Measurements from ENCODE around the gene POU3F1.

POU3F1 gene

GRCh38 chr1:38013227-38013622 lies 33.4 kb downstream of the POU3F1 start:
- H3K9me3 ChIP-seq (ENCODE audit: control insufficient read depth, low read length), result no peaks in the 10 kb centered on the region
- peaks cover 17% of the 10 kb centered on the region for H3K4me1 ChIP-seq (ENCODE audit: control insufficient read depth, insufficient read depth, low read length, poor library complexity, severe bottlenecking)
- peak overlapping the region; percentile 77 for H3K4me3 ChIP-seq (ENCODE audit: extremely low read depth, insufficient read depth, low read length, poor library complexity, severe bottlenecking)
- peaks cover 38% of the 10 kb centered on the region for H3K36me3 ChIP-seq (ENCODE audit: control insufficient read depth, insufficient read depth, low read length)
- peak overlapping the region; percentile 95 for H3K27ac ChIP-seq (ENCODE audit: low read depth, low read length, severe bottlenecking)
- WGBS, 2 experiments (ENCODE audit: insufficient coverage in 2 of 2), result 0% methylated on average over 1 of the region's 4 CpGs; no CpG with 5 or more reads in 1 of the 2 experiments

- Histone ChIP-seq H3K27ac (ENCODE audit: low read depth, low read length, severe bottlenecking) (peak within 1 kb of the TSS; percentile 95), H3K4me1 (ENCODE audit: control insufficient read depth, insufficient read depth, low read length, poor library complexity, severe bottlenecking) (peaks cover 17% of the 10 kb centered on the region), H3K36me3 (ENCODE audit: control insufficient read depth, insufficient read depth, low read length) (peaks cover 32% of the 10 kb centered on the region), H3K4me3 (ENCODE audit: extremely low read depth, insufficient read depth, low read length, poor library complexity, severe bottlenecking) (peak within 1 kb of the TSS; percentile 77), H3K9me3 (ENCODE audit: control insufficient read depth, low read length) (no peaks in the 10 kb centered on the region)
- 5 to 7% methylated on average over 42 to 43 of the region's 49 CpGs for WGBS, 2 experiments (ENCODE audit: insufficient coverage in 2 of 2)
Measured at GRCh38 chr1:38012363-38013226, 34.0 kb downstream of the POU3F1 start, which contains the start of gene UTP11. TSS of gene UTP11 (plus strand) at chr1:38012734. CDS start at chr1:38012803, 69 bp downstream.

- Histone ChIP-seq H3K4me3 (ENCODE audit: extremely low read depth, insufficient read depth, low read length, poor library complexity, severe bottlenecking) (no peak overlapping the region), H3K4me1 (ENCODE audit: control insufficient read depth, insufficient read depth, low read length, poor library complexity, severe bottlenecking) (peaks cover 22% of the 10 kb centered on the region), H3K27ac (ENCODE audit: low read depth, low read length, severe bottlenecking) (no peak overlapping the region), H3K36me3 (ENCODE audit: control insufficient read depth, insufficient read depth, low read length) (peaks cover 6% of the 10 kb centered on the region), H3K9me3 (ENCODE audit: control insufficient read depth, low read length) (no peaks in the 10 kb centered on the region)
- WGBS, 2 experiments (ENCODE audit: insufficient coverage in 2 of 2), result 83 to 95% methylated on average over 4 to 6 of the region's 6 CpGs
Measured at GRCh38 chr1:38009841-38010180, 36.8 kb downstream of the POU3F1 start.

GRCh38 chr1:38009088-38009840 lies 37.3 kb downstream of the POU3F1 start:
- WGBS, 2 experiments (ENCODE audit: insufficient coverage in 2 of 2), result 85 to 86% methylated on average over 5 of the region's 8 CpGs
- H3K36me3 ChIP-seq (ENCODE audit: control insufficient read depth, insufficient read depth, low read length), result peaks cover under 1% of the 10 kb centered on the region
- H3K9me3 ChIP-seq (ENCODE audit: control insufficient read depth, low read length), result no peaks in the 10 kb centered on the region
- peaks cover 22% of the 10 kb centered on the region for H3K4me1 ChIP-seq (ENCODE audit: control insufficient read depth, insufficient read depth, low read length, poor library complexity, severe bottlenecking)
- peak overlapping the region; percentile 80 for H3K27ac ChIP-seq (ENCODE audit: low read depth, low read length, severe bottlenecking)
- H3K4me3 ChIP-seq (ENCODE audit: extremely low read depth, insufficient read depth, low read length, poor library complexity, severe bottlenecking), result no peak overlapping the region

DNA sequence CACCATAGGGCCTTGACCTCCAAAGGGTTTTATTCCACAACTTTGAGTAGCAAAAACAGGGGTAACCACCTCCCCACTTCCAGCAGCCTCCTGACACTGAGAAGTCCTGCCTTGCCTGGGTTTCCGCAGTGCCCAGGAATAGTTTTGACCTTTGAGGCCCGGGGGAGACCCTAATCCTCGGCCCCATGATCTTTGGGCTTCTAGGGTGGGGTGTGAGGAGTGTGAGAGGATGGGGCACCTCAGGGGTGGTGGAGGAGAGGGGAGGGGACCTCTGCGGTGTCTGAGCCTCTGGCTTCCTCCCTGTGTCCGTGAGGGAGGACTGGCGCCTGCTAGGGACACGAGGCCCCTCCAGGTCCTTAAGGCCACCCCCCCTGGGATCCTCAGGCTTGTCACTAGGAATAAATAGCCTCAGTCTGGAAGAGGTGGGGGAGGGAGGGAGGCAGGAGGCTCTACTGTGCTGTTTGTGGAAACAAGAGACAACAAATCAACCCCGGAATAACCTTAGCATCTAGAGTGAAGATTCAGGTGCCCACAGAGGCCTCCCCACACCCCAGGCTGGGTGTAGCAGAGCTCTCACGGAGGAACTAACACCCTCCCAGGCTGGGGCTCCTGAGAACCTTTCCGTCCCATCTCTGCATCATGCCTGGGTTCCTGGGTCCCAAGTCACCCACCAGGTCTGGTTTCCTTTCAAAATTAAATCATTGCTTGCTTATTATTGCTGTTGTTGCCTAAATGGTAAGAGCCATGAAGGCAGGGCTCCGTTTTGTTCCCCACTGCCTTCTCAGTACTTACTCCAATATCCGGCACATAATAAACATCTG lies 40.4 kb downstream of the POU3F1 start:
- Histone ChIP-seq H3K4me1 (ENCODE audit: control insufficient read depth, insufficient read depth, low read length, poor library complexity, severe bottlenecking) (peaks cover 40% of the 10 kb centered on the region), H3K27ac (ENCODE audit: low read depth, low read length, severe bottlenecking) (peak overlapping the region; percentile 64), H3K4me3 (ENCODE audit: extremely low read depth, insufficient read depth, low read length, poor library complexity, severe bottlenecking) (peak overlapping the region; percentile 14), H3K36me3 (ENCODE audit: control insufficient read depth, insufficient read depth, low read length) (peaks cover 17% of the 10 kb centered on the region), H3K9me3 (ENCODE audit: control insufficient read depth, low read length) (no peaks in the 10 kb centered on the region)
- WGBS, 2 experiments (ENCODE audit: insufficient coverage in 2 of 2), result 81 to 82% methylated on average over 2 to 7 of the region's 12 CpGs

GRCh38 chr1:38005195-38006007 lies 41.2 kb downstream of the POU3F1 start, which contains the start of gene FHL3:
TSS of gene FHL3 (minus strand) at chr1:38005514. CDS start at chr1:37999412, 6,102 bp downstream.
- WGBS, 2 experiments (ENCODE audit: insufficient coverage in 2 of 2), result 2 to 3% methylated on average over 43 to 62 of the region's 83 CpGs

GRCh38 chr1:38004284-38005108 lies 42.1 kb downstream of the POU3F1 start:
- WGBS, 2 experiments (ENCODE audit: insufficient coverage in 2 of 2), result 5 to 6% methylated on average over 20 to 22 of the region's 26 CpGs
- Histone ChIP-seq H3K9me3 (ENCODE audit: control insufficient read depth, low read length) (no peaks in the 10 kb centered on the region), H3K4me3 (ENCODE audit: extremely low read depth, insufficient read depth, low read length, poor library complexity, severe bottlenecking) (peak overlapping the region; percentile 54), H3K36me3 (ENCODE audit: control insufficient read depth, insufficient read depth, low read length) (peaks cover 17% of the 10 kb centered on the region), H3K27ac (ENCODE audit: low read depth, low read length, severe bottlenecking) (peak overlapping the region; percentile 36), H3K4me1 (ENCODE audit: control insufficient read depth, insufficient read depth, low read length, poor library complexity, severe bottlenecking) (peaks cover 55% of the 10 kb centered on the region)

More at GRCh38 chr1:38005195-38006007, 41.2 kb downstream of the POU3F1 start, which contains the start of gene FHL3:
- peaks cover 17% of the 10 kb centered on the region for H3K36me3 ChIP-seq (ENCODE audit: control insufficient read depth, insufficient read depth, low read length)
- H3K9me3 ChIP-seq (ENCODE audit: control insufficient read depth, low read length), result no peaks in the 10 kb centered on the region
- H3K4me3 ChIP-seq (ENCODE audit: extremely low read depth, insufficient read depth, low read length, poor library complexity, severe bottlenecking), result peak within 1 kb of the TSS; percentile 54
- peak within 1 kb of the TSS; percentile 64 for H3K27ac ChIP-seq (ENCODE audit: low read depth, low read length, severe bottlenecking)
- H3K4me1 ChIP-seq (ENCODE audit: control insufficient read depth, insufficient read depth, low read length, poor library complexity, severe bottlenecking), result peaks cover 47% of the 10 kb centered on the region

DNA sequence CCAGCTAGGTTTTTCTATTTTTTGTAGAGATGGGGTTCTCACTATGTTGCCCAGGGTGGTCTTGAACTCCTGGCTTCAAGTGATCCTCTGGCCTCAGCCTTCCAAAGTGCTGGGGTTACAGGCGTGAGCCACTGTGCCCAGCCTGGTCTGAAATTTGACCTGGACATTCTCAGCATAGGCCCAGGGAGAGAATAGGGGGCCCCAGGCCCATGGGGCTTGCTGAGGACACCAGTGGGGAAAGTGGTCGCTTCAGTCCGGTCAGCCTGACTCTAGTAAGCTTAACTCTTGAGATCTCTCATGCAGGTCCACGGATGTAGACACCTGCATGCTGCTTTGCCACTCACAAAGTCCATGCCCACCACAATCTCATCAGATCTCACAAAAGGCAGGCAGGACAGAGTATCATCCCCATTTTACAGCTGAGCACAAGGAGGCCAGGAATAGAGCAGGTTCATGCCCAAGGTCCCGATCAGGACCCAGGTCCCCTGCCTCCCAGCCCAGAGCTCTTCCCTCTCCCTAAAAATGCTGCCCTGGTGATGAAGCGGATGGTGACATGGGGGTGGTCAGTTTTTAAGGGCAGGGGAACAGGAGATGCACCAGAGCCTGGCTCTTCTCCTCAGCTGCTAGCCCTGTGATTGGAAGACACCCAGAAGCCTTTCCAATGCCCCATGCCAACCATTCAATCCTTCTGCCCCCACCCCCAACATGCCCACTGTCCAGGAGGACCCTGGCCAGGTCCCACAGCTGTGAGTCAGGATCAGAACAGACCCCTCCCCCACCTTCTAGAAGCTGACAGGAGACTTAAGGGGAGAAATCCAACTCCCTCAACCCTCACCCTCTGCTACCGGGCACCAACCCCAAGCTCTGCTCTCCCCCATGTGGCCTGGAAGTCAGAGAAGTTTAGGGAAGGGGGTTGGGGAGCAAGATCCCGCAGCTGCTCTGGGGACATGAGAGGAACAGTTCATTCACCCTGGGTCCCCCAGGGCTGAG lies 43.0 kb downstream of the POU3F1 start:
- H3K4me3 ChIP-seq (ENCODE audit: extremely low read depth, insufficient read depth, low read length, poor library complexity, severe bottlenecking), result peak overlapping the region; percentile 54
- H3K9me3 ChIP-seq (ENCODE audit: control insufficient read depth, low read length), result no peaks in the 10 kb centered on the region
- peak overlapping the region; percentile 36 for H3K27ac ChIP-seq (ENCODE audit: low read depth, low read length, severe bottlenecking)
- peaks cover 23% of the 10 kb centered on the region for H3K36me3 ChIP-seq (ENCODE audit: control insufficient read depth, insufficient read depth, low read length)
- WGBS, 2 experiments (ENCODE audit: insufficient coverage in 2 of 2), result 82 to 86% methylated on average over 5 to 7 of the region's 8 CpGs
- peaks cover 54% of the 10 kb centered on the region for H3K4me1 ChIP-seq (ENCODE audit: control insufficient read depth, insufficient read depth, low read length, poor library complexity, severe bottlenecking)
